DMS 273 treated with DMSO at 0.1 percent for 48 hours (cell line): Measurements from ENCODE around the gene TMUB1.
"Not testable (repeated sequence)": the region's sequence is repeated elsewhere in the genome, so short reads cannot be mapped to it uniquely, and the experiment has no call there.

Experiments used
- DNase-seq: peaks from one replicate; lab custom pipeline; 2025; lab: John Stamatoyannopoulos, UW

Gene TMUB1

DNA sequence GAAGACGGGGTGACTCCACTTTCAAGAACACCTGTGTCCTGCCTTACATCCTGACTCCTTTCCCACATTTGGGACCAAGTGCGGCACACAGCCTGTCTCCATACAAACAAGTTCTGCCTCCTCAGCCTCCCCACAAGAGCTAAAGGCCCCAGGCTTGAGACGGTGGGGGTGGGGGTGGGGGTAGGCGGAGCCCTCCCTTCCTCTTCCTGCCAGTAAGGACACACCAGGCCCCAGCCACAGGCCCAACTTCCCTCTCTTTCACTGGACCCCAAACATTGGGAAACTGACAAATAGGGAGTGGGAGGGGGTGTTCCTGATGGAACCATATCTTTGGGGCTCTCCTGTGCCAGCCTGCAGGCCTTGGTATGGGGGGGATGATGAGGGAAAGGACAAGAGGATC, 30.2 kb downstream of the TMUB1 start:
- no peak for DNase-seq

DNA sequence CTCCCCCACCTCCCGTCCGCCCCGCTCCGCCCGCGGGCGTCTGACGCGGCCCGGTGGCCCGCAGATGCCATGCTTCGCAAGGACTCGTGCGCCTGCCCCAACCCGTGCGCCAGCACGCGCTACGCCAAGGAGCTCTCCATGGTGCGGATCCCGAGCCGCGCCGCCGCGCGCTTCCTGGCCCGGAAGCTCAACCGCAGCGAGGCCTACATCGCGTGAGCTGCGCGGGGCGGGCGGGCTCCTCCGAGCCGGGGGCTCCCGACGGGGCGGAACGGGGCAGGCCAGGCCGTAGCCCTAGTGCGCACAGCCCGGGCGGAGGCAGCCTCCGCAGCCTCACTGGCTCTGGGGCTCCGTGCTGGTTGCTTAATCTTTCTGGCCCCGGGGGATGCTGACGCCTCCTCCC, 32.2 kb downstream of the TMUB1 start:
- DNase-seq, result no peak

DNA sequence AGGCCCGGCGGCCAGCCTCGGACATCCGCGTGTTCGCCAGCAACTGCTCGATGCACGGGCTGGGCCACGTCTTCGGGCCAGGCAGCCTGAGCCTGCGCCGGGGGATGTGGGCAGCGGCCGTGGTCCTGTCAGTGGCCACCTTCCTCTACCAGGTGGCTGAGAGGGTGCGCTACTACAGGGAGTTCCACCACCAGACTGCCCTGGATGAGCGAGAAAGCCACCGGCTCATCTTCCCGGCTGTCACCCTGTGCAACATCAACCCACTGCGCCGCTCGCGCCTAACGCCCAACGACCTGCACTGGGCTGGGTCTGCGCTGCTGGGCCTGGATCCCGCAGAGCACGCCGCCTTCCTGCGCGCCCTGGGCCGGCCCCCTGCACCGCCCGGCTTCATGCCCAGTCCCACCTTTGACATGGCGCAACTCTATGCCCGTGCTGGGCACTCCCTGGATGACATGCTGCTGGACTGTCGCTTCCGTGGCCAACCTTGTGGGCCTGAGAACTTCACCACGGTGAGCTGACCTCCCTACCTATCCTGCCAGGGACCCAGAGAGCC, 34.3 kb downstream of the TMUB1 start:
- no peak for DNase-seq

DNA sequence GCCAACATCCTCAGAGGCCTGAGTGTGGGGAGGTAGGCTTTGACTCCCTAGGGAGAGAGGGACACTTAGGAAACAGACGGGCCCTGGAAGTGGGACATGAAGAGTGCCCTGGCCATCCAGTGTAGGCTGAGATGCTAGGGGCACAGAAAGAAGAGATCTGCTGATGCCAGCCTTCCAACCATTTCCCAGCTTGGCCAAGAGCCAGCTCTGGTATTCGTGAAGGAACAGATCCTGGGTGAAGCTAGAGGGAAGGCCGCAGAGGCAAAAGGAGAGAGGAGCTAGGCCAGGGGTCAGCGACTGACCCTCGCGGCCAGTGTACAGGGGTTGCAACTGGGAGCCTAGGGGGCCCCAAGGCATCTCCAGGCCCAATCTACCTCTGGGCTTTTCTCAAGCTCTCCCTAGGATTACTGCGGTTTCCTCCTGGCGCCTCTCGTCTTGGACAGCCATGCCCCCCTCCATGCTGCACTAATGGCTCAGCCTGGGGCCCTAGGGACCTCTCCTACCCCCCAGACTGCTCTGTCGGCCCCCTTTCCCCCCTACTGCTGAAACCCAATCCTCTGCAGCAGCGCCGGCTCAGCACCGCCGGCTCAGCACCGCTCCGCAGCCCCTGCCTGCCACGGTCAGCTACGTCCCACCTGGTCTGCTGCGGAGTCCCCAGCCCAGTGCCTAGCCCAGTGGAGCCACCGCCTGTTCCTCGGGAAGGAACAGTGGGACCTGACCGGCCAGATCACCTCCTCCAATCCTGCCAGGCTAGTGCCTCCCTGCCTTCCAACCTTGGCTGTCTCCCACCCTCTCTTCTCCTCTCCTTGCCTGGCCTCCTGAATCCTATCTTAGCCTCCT, 35.1 kb downstream of the TMUB1 start, which contains the start of gene ASIC3:
Gene ASIC3 (plus strand): TSS at position 556 of the 840 bp plus-strand sequence. CDS start 355 bp downstream, outside the sequence.
- DNase-seq, result no peak

DNA sequence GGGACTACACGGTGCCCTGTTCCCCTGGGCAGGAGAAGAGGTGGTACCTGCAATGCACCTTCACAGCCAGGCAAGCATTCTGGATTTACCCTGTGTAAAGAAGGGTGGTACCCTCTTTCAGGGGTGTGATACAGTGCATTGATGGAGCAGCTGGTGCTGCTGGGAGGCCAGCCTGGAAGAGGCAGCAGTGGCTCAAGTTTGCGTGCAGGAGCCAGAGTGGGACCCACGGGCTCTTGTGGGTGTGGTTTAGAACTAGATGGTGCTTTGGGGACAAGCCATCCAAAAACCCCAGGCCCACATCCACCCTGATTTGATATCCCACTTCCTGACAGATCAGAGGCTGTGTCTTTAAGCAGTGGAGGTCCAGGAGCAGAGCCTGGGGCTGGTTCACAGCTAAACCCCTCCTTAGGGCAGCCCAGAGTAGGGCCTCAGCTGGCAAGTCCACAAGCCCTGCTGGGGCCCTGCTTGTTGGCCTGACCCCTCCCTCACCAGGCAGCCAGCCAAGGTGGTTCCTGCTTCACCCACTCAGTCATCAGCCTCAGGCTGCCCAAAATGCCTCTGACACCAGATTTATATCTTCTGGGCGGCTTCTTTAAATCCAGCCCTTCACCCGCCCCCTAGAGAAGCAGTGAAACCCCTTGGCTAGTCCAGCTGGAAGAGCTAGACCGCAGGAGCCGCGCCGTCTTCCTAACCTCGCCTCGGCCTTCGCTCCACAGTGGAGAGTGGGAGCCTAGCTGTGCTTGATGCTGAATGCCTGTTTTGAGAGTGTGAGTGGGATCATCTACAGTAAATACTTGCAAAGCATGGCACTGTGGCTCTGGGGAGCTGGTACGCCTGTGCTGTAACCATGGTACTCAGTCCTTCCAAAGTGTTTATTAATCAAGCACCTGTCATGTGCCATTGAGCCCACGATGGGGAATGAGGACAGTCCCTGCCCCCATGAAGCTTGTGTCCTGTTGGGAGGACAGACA, 36.4 kb downstream of the TMUB1 start:
- peak; percentile 50 for DNase-seq

DNA sequence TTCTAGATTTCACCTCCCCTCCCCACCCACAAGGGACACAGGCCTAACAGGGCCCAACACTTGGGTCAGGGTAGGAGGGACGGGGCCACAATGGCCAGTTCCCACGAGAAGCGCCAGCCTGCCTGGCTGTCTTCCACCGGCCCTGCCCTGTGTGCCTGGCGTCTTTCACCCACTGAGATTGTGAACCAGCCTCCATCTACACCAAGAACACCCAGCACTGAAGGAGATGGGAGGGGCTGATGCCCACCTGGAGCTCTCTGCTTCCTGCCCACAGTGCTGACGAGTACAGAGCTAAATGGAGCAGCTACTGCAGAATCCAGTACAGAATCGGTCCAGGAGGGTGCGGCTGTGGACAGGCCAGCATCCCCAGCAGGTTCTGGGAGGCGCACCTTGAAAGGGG, 37.3 kb downstream of the TMUB1 start:
- DNase-seq, result no peak

DNA sequence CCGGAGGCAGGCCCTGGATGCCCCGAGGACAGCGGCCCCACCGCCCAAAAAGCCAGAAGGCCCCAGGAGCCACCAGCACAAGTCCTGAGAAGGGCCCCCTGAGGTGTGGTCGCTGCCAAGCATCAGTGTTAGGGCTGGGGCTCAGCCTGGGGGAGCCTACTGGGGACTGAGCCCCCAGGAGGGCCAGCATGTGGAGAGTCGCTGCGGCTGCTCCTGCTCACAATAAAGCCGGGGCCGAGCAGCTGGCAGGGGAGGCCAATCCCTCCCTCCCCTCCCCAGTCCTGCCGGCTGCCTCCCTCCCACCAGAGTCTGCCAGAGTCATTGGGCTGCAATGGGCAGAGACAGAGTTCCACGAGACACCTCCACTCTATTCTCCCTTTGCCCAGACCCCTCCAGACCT, 38.0 kb downstream of the TMUB1 start:
- peak; percentile 46 for DNase-seq

DNA sequence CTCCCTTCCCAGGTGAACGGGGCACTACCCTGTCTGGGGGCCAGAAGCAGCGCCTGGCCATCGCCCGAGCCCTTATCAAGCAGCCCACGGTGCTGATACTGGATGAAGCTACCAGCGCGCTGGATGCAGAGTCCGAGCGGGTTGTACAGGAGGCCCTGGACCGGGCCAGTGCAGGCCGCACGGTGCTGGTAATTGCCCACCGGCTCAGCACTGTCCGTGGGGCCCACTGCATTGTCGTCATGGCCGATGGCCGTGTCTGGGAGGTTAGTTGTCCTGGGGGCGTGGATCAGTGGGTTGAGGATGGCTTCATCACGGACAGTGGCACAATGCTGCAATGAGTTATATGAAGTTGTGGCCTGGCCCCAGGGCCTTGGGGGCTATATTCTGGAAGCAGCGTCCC, 39.3 kb downstream of the TMUB1 start:
- DNase-seq, result no peak

DNA sequence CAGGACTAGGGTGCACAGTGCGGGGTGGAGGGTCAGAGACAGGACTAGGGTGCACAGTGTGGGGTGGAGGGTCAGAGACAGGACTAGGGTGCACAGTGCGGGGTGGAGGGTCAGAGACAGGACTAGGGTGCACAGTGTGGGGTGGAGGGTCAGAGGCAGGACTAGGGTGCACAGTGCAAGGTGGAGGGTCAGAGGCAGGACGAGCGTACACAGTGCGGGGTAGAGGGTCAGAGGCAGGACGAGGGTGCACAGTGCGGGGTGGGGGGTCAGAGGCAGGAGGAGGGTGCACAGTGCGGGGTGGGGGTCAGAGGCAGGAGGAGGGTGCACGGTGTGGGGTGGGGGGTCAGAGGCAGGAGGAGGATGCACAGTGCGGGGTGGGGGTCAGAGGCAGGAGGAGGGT, 39.8 kb downstream of the TMUB1 start:
- DNase-seq, result not testable (repeated sequence)

DNA sequence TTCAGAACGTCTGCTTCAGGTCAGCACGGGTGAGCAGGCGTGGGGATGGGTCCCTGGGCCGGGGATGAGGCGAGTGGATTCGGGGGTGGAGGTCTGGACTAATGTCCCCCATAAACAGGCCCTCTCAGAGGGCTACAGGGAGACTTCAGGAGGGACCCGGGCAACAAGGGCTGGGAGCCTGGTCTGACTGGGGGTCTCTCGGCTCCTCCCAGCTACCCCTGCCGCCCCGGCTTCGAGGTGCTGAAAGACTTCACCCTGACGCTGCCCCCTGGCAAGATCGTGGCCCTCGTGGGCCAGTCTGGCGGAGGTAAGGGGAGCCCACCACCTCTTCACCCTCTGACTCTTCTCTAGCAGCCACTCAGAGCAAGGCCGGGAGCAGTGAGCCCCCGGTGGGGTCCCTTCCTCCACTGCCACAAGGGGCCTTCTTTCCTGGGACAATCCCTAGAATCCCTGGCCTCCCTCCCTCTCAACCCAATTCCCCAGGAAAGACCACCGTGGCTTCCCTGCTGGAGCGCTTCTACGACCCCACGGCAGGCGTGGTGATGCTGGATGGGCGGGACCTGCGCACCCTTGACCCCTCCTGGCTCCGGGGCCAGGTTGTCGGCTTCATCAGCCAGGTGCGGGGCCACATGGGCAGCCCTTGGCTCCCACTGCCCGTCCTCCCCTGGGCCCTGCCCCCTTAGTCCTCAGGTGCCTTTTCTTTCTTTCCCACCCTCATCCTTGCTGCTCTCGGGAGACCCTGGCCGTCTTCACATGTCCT, 42.5 kb downstream of the TMUB1 start:
- DNase-seq, result no peak

DNA sequence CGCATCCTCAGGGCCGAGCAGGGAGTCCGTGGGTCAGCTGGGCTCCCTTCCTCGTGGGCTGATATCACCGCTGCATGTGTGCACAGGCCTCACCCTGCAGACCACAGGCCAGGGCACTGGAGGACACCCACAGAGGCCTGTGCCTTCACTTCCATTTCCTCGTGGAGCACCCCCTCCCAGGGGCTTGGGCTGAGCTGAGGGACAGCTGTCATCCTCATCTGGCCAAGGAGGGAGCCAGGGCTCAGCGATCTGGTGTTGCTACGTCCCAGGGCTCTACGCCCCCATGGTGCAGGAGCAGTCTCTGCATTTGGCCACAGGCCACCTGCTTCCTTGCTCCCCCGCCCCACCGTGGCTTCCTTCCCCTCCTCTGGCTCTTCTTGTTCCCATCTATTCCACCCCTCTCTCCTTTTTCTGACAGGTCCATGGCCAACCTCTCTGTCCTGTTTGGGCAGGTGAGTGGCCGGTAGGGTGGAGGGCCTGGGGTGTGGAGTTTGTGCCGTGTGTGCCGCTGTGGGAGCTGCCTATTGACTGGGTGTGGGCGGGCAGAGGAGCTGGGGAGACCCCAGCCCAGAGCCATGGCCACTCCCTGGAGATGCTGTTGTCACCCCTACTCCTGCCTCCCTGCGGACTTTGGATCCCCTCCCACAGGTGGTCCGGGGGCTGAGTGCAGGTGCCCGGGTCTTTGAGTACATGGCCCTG, 43.3 kb downstream of the TMUB1 start:
- no peak for DNase-seq

DNA sequence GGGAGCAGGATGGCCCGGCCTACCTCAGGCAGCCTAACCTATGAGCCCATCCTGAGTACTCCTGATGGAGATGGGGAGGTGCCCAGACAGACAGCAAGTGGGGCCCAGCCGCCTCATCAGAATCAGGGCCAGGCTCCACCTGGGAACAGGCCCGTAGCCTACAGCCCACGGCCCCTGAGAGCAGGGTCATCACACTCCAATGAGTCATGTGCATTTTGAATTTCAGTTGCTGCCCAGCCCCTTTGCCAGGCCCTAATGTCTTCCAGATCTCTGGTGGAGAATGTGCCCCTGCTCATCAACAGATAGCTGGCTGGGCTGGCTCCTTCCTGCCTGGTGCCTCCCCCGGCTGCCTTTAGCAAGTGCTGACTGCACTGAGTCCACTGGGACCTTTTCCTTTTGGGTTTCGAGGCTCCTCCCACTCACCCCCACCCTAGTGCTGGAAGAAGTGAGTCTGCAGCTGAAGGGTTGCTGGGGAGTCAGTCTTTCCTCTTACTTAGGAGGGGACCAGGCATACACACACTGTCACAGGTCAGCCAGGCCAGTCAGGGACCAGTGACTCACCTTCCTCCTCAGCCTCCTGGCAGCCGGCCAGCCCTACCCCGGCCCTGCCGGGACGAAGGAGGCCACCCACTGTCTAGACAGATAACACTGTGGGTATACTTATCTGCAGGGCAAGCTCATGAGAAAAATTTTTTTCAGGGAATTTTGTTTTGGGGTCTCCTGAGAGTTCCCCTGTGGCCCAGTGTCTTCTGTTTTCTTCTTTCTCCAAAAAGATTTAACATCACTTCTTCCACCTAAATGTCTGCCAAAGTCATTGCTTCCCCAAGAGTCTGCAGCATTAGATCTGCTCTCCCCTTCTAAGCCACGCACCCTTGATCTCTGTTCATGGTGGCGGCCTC, 44.1 kb downstream of the TMUB1 start:
- peak; percentile 21 for DNase-seq

DNA sequence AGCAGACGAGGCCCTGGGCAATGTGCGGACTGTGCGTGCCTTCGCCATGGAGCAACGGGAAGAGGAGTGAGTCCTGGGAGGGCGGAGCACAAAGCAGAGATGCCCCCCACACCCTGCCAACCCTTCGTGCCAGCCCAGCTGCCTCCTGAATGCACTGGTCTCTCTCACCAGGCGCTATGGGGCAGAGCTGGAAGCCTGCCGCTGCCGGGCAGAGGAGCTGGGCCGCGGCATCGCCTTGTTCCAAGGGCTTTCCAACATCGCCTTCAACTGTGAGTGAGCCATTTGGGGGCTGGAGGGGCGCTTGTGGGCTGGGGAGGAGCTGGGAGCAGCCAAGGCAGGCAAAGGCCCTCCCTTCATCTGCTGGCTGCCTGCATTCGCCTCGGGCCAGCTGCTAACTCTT, 47.4 kb downstream of the TMUB1 start:
- no peak for DNase-seq

DNA sequence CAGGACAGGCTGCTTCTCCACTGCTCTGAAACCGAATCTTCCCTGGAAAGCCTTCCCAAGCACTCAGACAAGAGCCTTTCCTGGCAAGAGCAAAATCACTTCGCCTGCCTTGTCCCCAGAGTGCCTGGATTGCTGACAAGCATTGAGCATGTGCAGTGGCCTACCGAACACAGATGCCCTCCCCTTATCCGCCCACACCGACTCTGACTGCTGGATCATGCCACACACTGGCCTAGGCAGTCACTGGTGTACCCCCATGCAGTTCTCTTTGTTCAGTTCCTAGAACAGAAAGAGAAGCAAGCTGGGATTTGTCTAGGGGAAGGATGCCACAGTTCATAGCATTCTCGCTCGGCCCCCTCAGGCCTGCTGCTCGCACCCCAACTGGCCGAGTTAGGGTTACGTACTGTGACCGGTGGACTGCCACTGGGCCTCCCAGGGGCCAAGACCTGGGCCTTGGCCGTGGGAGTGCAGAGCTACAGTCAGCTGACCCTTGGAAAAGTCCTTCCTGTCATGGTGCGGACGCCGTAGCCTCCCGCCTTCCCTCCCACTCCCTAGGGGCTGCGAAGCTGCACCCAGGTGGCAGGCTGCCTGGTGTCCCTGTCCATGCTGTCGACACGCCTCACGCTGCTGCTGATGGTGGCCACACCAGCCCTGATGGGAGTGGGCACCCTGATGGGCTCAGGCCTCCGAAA, 48.1 kb downstream of the TMUB1 start:
- no peak for DNase-seq

DNA sequence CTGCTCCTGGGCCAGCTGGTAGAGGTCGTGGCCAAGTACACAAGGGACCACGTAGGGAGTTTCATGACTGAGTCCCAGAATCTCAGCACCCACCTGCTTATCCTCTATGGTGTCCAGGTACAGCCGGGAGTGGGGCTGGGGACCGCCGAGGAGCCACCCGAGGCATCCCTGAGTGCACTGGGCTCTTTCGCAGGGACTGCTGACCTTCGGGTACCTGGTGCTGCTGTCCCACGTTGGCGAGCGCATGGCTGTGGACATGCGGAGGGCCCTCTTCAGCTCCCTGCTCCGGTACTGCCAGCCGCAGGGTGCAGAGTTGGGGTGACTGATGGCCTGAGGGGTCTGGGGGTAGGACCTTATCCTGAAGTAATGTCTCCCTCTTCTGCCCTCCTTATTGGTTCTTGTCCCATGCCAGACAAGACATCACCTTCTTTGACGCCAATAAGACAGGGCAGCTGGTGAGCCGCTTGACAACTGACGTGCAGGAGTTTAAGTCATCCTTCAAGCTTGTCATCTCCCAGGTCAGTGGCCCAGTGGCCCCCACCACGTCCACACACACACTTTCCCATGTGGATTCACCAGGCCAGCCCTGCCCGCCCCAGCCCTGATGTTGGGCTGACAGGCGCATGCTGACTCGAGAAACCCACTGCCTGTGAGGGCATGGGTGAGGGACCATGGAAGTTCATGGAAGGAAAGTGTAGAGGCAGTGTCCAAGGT, 48.8 kb downstream of the TMUB1 start:
- no peak for DNase-seq

DNA sequence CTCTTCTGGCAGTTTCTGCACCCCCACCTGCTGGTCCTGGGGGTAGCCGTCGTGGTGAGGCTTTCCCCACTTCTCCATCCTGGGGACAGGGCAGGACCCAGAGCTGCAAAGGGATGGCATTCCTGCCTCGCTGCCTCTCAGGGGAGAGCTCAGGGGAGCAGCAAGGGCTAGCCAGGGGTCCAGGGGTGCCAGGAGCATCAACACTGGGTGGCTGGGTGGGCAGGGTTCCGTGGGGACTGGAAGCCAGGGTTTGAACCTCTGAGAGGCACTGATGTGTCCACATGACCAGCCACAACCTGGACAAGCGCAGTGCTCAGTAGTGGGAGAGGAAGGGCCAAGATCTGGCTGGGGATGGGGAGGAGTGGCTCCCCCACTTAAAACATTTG, 49.4 kb downstream of the TMUB1 start:
- DNase-seq, result no peak

DNA sequence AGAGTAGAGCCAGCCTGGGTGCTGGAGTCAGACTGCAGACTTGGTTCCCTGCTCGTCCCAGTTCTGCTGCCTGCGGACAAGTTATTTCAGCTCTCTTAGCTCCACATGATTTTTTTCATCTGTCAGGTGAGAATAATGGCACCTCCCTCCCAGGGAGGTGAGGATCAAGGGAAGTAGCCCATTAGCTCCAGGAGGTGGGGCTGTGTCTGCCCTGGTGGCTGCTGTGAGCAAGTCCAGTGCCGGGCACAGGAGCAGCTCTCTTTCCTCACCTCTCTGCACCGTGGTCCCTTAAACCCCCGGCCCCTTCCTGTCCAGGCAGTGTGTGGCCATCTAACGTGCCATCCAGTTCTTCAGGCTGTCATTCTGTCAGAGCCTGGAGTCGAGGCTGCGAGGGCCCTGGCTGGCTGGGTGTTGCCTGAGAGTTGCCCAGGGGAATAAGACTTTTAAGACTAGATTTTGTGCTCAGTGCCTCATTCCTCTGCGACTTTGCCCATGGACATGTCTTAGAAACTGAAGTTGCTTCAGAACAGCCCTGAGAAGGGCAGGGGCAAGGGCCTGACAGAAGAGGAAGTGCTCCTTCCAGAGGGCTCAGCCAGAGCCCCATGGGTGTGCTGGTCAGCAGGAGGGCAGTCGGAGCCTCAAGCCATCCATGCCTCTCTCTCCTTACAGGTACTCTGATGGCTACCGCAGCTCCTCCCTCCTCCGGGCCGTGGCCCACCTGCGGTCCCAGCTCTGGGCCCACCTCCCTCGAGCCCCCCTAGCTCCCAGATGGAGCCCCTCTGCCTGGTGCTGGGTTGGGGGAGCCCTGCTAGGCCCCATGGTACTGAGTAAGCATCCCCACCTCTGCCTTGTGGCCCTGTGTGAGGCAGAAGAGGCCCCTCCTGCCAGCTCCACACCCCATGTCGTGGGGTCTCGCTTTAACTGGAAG, 50.1 kb downstream of the TMUB1 start:
- no peak for DNase-seq
